Endodermal cell (in vitro differentiated cells): ENCODE results near the gene POU2AF2. TPM values are rescaled to one million over a fixed set of nuclear protein-coding genes. Genes with fewer than 3 reads are reported as not detected.
"Not testable (repeated sequence)": the region's sequence is repeated elsewhere in the genome, so short reads cannot be mapped to it uniquely, and the experiment has no call there.

Source experiments
- DNase-seq: peaks from one replicate; pipeline ENCODE4 v3.0.0-alpha.2; 2017
- H3K27ac ChIP-seq: 2 replicates; pipeline ENCODE4 v1.5.1; 2013; ENCODE audit warnings: mild to moderate bottlenecking, low read depth, low read length, moderate library complexity
- H3K27me3 ChIP-seq: 2 replicates; pipeline ENCODE4 v1.6.1; 2013; ENCODE audit warnings: mild to moderate bottlenecking, low read length, moderate library complexity; ENCODE audit not compliant: insufficient read depth, control insufficient read depth, poor library complexity, severe bottlenecking
- H3K36me3 ChIP-seq: 2 replicates; pipeline ENCODE4 v1.7.0; 2013; ENCODE audit warnings: mild to moderate bottlenecking, low read length, moderate library complexity; ENCODE audit not compliant: control insufficient read depth, insufficient read depth
- H3K4me1 ChIP-seq: one replicate; pipeline ENCODE4 v1.7.0; 2013; ENCODE audit warnings: low read length; ENCODE audit not compliant: control insufficient read depth, insufficient read depth
- H3K4me3 ChIP-seq: 2 replicates; pipeline ENCODE4 v1.5.1; 2013; ENCODE audit warnings: mild to moderate bottlenecking, low read length, moderate library complexity
- H3K9ac ChIP-seq: 2 replicates; pipeline ENCODE4 v1.6.1; 2013; ENCODE audit warnings: mild to moderate bottlenecking, low read length, moderate library complexity; ENCODE audit not compliant: poor library complexity, severe bottlenecking; ENCODE audit errors: extremely low read depth
- H3K9me3 ChIP-seq: 2 replicates; pipeline ENCODE4 v1.6.1; 2013; ENCODE audit warnings: mild to moderate bottlenecking, low read length, moderate library complexity; ENCODE audit not compliant: control insufficient read depth
- H3K27ac Mint-ChIP-seq: 2 replicates; pipeline ENCODE4 v1.8.0; 2020; ENCODE audit warnings: mixed read lengths
- H3K27me3 Mint-ChIP-seq: 2 replicates; pipeline ENCODE4 v1.8.0; 2021; ENCODE audit warnings: mild to moderate bottlenecking, mixed read lengths; ENCODE audit not compliant: insufficient read depth
- H3K36me3 Mint-ChIP-seq: 2 replicates; pipeline ENCODE4 v1.8.0; 2020; ENCODE audit warnings: low read depth, mixed read lengths
- H3K4me1 Mint-ChIP-seq: 2 replicates; pipeline ENCODE4 v1.8.0; 2020; ENCODE audit warnings: mixed read lengths
- H3K4me3 Mint-ChIP-seq: 2 replicates; pipeline ENCODE4 v1.8.0; 2020; ENCODE audit warnings: mild to moderate bottlenecking, moderate library complexity, mixed read lengths
- H3K9me3 Mint-ChIP-seq: 2 replicates; pipeline ENCODE4 v1.8.0; 2020; ENCODE audit warnings: mild to moderate bottlenecking, mixed read lengths
- WGBS, 2 experiments: methylation state at CpG; one replicate each; pipeline versions ENCODE4 v1.1.5 to v1.1.7; 2013; ENCODE audit warnings: missing lambda C conversion rate in 2 of 2, mixed read lengths in 1 of 2; ENCODE audit not compliant: insufficient coverage in 1 of 2, insufficient read length in 1 of 2; 5-methylcytosine and 5-hydroxymethylcytosine counted together
- total RNA-seq, 2 donors: library from RNA; stranded (reverse); fragmentation: NEBNext Ultra II Directional in 1 of 2; extraction: Animal tissue kit (Norgen Biotek cat#: 25700) in 1 of 2; gene quantifications; 2 replicates in 1 of 2; 3 replicates in 1 of 2; pipeline ENCODE4 v1.2.1, GENCODE V29; 2021
- TF ChIP-seq, protein P1 (sequence below): fragments of 200-600 bp; sonication (generic); conservative IDR thresholded peaks from 2 replicates; pipeline ENCODE4 v1.5.0; 2021; ENCODE audit warnings: antibody characterized with exemption, mild to moderate bottlenecking

The POU2AF2 gene
- total RNA-seq, 2 donors from 2014 or later, result not detected

- H3K27ac Mint-ChIP-seq, result no peak overlapping the region
- WGBS, 2 experiments, result 94% methylated on average over 1 of the region's 1 CpG
- DNase-seq, result no peak
- Histone ChIP-seq H3K9ac (no peak overlapping the region), H3K9me3 (no peaks in the 10 kb centered on the region), H3K4me3 (no peak overlapping the region), H3K27me3 (no peaks in the 10 kb centered on the region), H3K36me3 (no peaks in the 10 kb centered on the region), H3K4me1 (no peaks in the 10 kb centered on the region), H3K27ac (no peak overlapping the region)
- peaks cover 5% of the 10 kb centered on the region for H3K27me3 Mint-ChIP-seq
- no peaks in the 10 kb centered on the region for H3K4me1 Mint-ChIP-seq
- TF ChIP-seq, protein P1, sequence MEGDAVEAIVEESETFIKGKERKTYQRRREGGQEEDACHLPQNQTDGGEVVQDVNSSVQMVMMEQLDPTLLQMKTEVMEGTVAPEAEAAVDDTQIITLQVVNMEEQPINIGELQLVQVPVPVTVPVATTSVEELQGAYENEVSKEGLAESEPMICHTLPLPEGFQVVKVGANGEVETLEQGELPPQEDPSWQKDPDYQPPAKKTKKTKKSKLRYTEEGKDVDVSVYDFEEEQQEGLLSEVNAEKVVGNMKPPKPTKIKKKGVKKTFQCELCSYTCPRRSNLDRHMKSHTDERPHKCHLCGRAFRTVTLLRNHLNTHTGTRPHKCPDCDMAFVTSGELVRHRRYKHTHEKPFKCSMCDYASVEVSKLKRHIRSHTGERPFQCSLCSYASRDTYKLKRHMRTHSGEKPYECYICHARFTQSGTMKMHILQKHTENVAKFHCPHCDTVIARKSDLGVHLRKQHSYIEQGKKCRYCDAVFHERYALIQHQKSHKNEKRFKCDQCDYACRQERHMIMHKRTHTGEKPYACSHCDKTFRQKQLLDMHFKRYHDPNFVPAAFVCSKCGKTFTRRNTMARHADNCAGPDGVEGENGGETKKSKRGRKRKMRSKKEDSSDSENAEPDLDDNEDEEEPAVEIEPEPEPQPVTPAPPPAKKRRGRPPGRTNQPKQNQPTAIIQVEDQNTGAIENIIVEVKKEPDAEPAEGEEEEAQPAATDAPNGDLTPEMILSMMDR, result no peak
- H3K4me3 Mint-ChIP-seq, result no peak overlapping the region
- H3K36me3 Mint-ChIP-seq, result no peaks in the 10 kb centered on the region
- no peaks in the 10 kb centered on the region for H3K9me3 Mint-ChIP-seq
Observed at GRCh38 chr11:111264646-111265045, 19.1 kb downstream of the POU2AF2 start.

- TF ChIP-seq, protein P1, result no peak
- no peak overlapping the region for H3K4me3 Mint-ChIP-seq
- Histone ChIP-seq H3K4me1 (no peaks in the 10 kb centered on the region), H3K9ac (no peak overlapping the region), H3K4me3 (no peak overlapping the region), H3K27me3 (no peaks in the 10 kb centered on the region), H3K9me3 (no peaks in the 10 kb centered on the region), H3K27ac (no peak overlapping the region), H3K36me3 (no peaks in the 10 kb centered on the region)
- no peaks in the 10 kb centered on the region for H3K36me3 Mint-ChIP-seq
- no peaks in the 10 kb centered on the region for H3K4me1 Mint-ChIP-seq
- no peak for DNase-seq
- no peak overlapping the region for H3K27ac Mint-ChIP-seq
- H3K27me3 Mint-ChIP-seq, result peaks cover 5% of the 10 kb centered on the region
- 93 to 98% methylated on average over 2 of the region's 2 CpGs for WGBS, 2 experiments
- no peaks in the 10 kb centered on the region for H3K9me3 Mint-ChIP-seq
Observed at GRCh38 chr11:111265421-111265820, 19.9 kb downstream of the POU2AF2 start.

- H3K4me3 ChIP-seq, H3K4me1 ChIP-seq, H3K36me3 ChIP-seq, H3K27me3 Mint-ChIP-seq, H3K36me3 Mint-ChIP-seq, H3K9me3 Mint-ChIP-seq, H3K9ac ChIP-seq, DNase-seq, H3K4me3 Mint-ChIP-seq, H3K27ac ChIP-seq, H3K27me3 ChIP-seq, H3K4me1 Mint-ChIP-seq, H3K27ac Mint-ChIP-seq, H3K9me3 ChIP-seq: not testable (repeated sequence)
- 78% methylated on average over 4 of the region's 4 CpGs; no CpG with 5 or more reads in 1 of the 2 experiments for WGBS, 2 experiments
Observed at GRCh38 chr11:111268303-111268702, 22.8 kb downstream of the POU2AF2 start.

DNA sequence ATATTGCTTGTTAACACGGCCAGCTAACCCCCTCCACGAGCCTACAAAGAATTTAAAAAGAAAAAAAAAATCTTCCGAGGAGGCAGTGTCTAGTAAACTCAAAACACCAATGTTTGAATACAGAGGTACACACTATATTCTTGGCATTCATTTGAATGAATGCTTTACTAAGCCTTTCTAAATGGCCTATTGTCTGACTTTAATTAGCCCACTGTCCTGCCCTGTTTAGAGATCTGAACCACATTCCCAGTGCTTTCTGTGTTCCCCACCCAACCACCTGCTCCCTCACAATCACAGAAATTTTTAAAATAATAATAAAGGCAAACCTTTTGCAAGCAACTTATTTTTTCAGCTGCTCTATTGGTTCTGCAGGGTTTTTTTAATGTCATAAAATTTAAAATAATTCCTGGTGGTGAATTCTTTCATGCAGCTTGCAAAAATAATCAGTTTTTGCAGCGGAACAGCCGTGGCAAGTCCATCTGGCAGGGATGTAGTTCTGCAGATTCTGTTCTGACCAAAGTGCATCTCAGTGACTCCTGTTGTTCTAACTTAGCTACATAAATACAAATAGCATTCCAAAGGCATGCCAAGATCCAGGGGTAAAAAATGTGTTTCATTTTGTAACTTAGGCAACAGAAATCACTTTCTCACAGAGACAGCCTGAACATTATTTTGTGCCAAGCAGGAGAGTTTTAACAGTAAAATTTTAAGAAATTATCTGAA is 23.8 kb downstream of the POU2AF2 start:
- Histone ChIP-seq H3K9ac (no peak overlapping the region), H3K27ac (no peak overlapping the region), H3K4me3 (no peak overlapping the region), H3K9me3 (no peaks in the 10 kb centered on the region), H3K4me1 (no peaks in the 10 kb centered on the region), H3K27me3 (no peaks in the 10 kb centered on the region), H3K36me3 (no peaks in the 10 kb centered on the region)
- Mint-ChIP-seq H3K27me3 (peaks cover 3% of the 10 kb centered on the region), H3K9me3 (no peaks in the 10 kb centered on the region), H3K4me3 (no peak overlapping the region), H3K36me3 (no peaks in the 10 kb centered on the region), H3K27ac (no peak overlapping the region), H3K4me1 (no peaks in the 10 kb centered on the region)
- WGBS, 2 experiments, result 85 to 86% methylated on average over 4 to 5 of the region's 5 CpGs
- DNase-seq, result no peak
- TF ChIP-seq, protein P1, result no peak
